AG09309 (cell line): Measurements from ENCODE around the gene CTNNBL1.
A peak's percentile ranks its signal among the peaks of the same experiment; 100 is the strongest.

Experiments used
- DNase-seq: peaks from one replicate; pipeline ENCODE4 v3.0.0-alpha.2; 2010; ENCODE audit warnings: low read depth
- H3K4me3 ChIP-seq: 2 replicates; pipeline ENCODE4 v1.5.1; 2011; ENCODE audit warnings: mild to moderate bottlenecking, low read depth, low read length, moderate library complexity; ENCODE audit not compliant: control insufficient read depth
- TF ChIP-seq, protein P1 (sequence below): IDR thresholded peaks from 2 replicates; pipeline ENCODE4 v1.5.1; 2011; ENCODE audit warnings: mild to moderate bottlenecking, low read depth, low read length, inconsistent platforms; ENCODE audit not compliant: insufficient read depth, control insufficient read depth; ENCODE audit errors: missing control alignments

Gene CTNNBL1

DNA sequence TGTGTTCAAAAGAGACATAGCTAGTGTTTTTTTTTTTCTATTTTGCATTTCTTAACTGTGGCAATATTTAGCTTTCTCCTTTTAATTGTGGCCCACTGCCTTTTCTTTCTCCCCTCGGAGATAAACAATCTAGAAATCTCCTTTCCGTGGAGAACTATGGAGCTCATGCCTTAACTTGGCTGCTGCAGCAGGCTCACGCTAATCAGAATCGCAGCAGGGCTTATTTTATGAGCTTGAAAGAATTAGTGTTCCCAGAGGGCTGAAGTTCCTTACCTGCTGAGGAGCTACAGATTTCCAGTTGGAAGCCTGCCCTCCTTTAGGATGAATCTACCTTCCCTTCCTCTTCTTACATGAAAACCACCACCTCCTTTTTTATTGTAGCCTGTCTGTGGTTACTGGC lies 35.6 kb downstream of the CTNNBL1 start:
- no peak for DNase-seq
- TF ChIP-seq, protein P1, sequence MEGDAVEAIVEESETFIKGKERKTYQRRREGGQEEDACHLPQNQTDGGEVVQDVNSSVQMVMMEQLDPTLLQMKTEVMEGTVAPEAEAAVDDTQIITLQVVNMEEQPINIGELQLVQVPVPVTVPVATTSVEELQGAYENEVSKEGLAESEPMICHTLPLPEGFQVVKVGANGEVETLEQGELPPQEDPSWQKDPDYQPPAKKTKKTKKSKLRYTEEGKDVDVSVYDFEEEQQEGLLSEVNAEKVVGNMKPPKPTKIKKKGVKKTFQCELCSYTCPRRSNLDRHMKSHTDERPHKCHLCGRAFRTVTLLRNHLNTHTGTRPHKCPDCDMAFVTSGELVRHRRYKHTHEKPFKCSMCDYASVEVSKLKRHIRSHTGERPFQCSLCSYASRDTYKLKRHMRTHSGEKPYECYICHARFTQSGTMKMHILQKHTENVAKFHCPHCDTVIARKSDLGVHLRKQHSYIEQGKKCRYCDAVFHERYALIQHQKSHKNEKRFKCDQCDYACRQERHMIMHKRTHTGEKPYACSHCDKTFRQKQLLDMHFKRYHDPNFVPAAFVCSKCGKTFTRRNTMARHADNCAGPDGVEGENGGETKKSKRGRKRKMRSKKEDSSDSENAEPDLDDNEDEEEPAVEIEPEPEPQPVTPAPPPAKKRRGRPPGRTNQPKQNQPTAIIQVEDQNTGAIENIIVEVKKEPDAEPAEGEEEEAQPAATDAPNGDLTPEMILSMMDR, result no peak

DNA sequence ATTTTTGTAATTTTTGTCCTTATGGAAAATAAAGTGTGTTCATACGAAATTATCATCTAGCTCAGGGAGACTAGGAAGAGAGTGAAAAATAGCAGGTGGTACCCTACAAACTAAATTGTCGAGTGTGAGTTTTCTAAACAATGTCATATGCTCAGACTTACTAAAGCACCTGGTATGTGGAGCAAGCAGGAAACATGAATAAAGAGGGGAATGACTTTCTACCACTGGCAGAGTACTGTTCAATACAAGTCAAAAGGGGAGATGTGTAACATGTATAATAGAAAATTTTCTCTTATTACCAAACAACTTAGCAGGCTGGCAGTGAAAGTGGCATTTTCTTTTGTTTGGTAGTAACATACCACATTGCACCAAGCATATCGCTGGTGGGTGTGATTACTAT lies 36.1 kb downstream of the CTNNBL1 start:
- no peak for DNase-seq
- TF ChIP-seq, protein P1, result no peak
- H3K4me3 ChIP-seq, result no peak overlapping the region

More for the DNA sequence above, 35.6 kb downstream of the CTNNBL1 start:
- H3K4me3 ChIP-seq, result no peak overlapping the region

DNA sequence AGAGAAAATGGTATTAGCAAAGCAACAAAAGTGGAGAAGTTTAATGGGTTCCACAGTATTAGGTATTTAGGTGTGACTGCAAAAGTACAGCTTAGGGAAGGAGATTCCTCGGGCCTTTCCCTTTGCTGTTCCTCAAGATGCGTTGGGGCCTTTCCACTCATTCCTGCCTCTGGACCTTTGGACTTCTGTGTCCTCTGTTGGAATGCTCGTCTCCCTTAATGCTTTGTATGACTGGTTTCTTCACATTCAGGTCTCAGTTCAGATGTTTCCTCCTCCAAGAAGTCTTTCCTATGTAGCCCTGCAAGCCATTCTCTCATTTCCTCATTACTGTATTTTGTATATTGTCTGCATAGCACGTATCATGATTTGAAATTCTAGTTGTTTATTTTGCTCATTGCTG lies 39.6 kb downstream of the CTNNBL1 start:
- TF ChIP-seq, protein P1, result no peak
- no peak for DNase-seq
- no peak overlapping the region for H3K4me3 ChIP-seq

DNA sequence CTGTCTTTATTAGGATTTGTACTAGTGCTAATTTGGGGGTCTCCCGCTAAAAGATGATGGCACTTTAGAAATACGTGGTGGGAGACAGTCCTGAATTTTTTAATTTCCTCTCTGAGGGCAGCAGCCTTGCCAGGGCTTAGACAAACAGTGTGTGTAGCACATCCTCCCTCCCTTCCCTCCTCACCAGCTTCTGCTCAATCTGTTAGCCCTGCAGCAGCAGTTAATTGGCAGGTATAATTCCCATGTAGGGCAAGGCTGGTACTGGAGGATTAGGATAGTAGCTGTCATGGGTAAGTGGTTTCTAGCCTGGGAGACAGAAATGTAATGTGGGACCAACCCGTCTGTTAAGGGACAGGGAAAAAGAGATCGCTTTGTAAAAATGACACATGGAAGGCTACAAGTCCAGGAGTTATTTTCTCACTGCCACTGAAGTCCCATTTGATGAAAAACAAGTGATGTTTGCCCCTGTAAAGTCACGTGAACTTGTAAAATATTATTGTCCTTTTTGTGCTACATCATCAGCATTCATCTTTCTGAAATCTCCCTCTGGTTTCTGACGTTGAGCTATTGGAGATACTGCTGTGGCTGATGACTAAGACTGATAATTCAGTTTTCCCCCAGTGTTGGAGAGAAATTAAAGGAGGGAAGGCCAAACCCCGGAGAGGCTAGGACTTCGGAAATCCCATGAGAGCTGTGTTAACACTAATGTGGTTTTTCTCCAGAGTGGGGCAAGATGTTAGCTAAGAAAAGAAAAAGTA lies 40.6 kb downstream of the CTNNBL1 start:
- peak; percentile 37 for DNase-seq
- no peak overlapping the region for H3K4me3 ChIP-seq
- TF ChIP-seq, protein P1, result no peak

DNA sequence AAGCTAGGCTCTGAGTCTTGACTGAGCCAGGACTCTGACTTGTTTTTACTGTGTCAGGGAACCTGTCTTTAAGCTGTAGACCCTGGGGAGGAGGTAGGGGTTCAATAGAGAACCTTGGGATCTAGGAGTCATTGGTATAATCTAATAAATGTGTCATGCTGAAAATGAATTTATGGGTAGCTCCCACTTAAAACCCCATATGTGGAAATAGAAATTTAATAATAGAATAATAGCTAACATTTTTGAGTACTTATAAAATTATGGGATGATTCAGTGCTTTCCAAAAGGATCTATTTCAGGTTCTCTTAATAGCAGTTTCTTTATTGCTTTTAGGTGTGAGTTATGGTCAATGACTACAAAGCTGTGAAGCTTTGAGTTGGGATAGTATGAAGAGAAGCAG lies 41.7 kb downstream of the CTNNBL1 start:
- no peak overlapping the region for H3K4me3 ChIP-seq
- TF ChIP-seq, protein P1, result no peak
- no peak for DNase-seq

DNA sequence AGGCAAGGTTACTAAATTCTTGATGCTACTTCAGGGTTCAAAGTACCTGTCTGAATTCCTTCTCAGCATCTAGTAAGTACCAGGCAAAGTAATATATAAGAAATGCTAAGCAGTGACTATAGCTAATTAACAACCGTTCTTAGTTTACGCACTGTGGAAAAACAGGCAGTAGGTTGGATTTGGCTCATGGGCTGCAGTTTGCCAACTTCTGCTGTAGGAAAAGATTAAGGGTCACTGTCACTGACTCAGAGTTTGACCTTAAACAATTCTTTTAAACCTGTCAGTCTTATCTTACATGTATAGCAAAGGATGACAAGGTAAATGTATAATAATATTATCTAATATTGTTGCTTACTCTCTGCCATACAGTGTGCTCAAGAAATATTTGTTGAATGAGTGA lies 42.3 kb downstream of the CTNNBL1 start:
- DNase-seq, result no peak
- no peak overlapping the region for H3K4me3 ChIP-seq
- TF ChIP-seq, protein P1, result no peak

DNA sequence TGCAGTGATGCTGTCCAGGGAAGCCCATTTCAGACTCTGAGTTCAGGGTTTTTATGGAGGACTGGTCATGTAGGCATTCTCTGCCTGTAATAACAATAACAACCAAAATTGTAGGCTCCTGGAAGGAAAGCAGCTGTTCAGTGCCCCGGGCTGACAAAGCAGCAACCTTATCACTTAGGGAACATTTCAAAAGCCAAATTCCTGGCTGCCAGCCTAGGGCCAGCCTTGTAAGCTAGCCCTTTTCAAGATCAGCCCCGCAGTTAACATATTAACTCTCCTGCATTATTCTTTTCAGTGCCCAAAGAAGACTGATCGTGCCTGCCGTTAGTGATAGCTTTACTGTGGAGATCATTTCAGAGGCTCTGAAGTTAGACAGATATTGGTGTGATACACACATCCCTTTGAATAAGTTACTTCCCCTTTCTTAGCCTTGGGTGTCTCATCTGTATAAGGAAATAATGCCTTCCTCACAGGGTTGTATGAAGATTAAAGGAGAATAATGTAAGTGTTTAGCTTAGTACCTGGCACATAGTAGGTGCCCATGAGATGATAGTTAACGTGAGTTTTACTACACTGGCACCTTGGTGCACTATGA lies 44.1 kb downstream of the CTNNBL1 start:
- no peak overlapping the region for H3K4me3 ChIP-seq
- no peak for DNase-seq
- TF ChIP-seq, protein P1, result no peak
